GM12878 (cell line): Measurements from ENCODE around the gene IL1RAP. TPM values are rescaled to one million over a fixed set of nuclear protein-coding genes. Genes with fewer than 3 reads are reported as not detected.

ENCODE experiments used
- BMI1 ChIP-seq: fragments of 450-650 bp; IDR thresholded peaks from 2 replicates; pipeline ENCODE4 v1.6.1; 2016; ENCODE audit warnings: mild to moderate bottlenecking, moderate library complexity, borderline replicate concordance
- CBX3 ChIP-seq: fragments of 200-600 bp; sonication (generic); IDR thresholded peaks from 2 replicates; pipeline ENCODE4 v1.6.1; 2016; ENCODE audit warnings: low read depth, borderline replicate concordance
- CREB1 ChIP-seq: IDR thresholded peaks from 2 replicates; pipeline ENCODE4 v1.6.1; 2012; ENCODE audit warnings: low read depth, mild to moderate bottlenecking, inconsistent platforms
- DPF2 ChIP-seq: fragments of 450-650 bp; IDR thresholded peaks from 2 replicates; pipeline ENCODE4 v1.6.1; 2017; ENCODE audit warnings: mild to moderate bottlenecking
- ESRRA ChIP-seq: IDR thresholded peaks from 2 replicates; pipeline ENCODE4 v1.6.1; 2012; ENCODE audit warnings: mild to moderate bottlenecking, low read length, improper control_type of control experiment
- IKZF1 ChIP-seq: fragments of 450-650 bp; conservative IDR thresholded peaks from 2 replicates; pipeline ENCODE4 v1.6.1; 2017; ENCODE audit warnings: antibody characterized with exemption, mild to moderate bottlenecking
- IKZF2 ChIP-seq, 2 experiments: fragments of 450-650 bp; IDR thresholded peaks; 2 replicates each; pipeline ENCODE4 v1.6.1; 2017; ENCODE audit warnings: mild to moderate bottlenecking in 2 of 2, moderate library complexity in 2 of 2
- JUNB ChIP-seq: IDR thresholded peaks from 2 replicates; pipeline ENCODE4 v1.6.1; 2016; ENCODE audit warnings: antibody characterized with exemption, mild to moderate bottlenecking
- NR2C2 ChIP-seq: IDR thresholded peaks from 2 replicates; pipeline ENCODE4 v1.6.1; 2011; ENCODE audit warnings: borderline replicate concordance, low read depth; ENCODE audit not compliant: control insufficient read depth, insufficient read length
- NR2F1 ChIP-seq: fragments of 450-650 bp; conservative IDR thresholded peaks from 2 replicates; pipeline ENCODE4 v1.6.1; 2017; ENCODE audit warnings: mild to moderate bottlenecking
- ZNF217 ChIP-seq: fragments of 450-650 bp; IDR thresholded peaks from 2 replicates; pipeline ENCODE4 v1.6.1; 2017; ENCODE audit warnings: antibody characterized with exemption, mild to moderate bottlenecking
- polyA plus RNA-seq, 11 experiments: library from polyadenylated mRNA; depleted of rRNA in 4 of 11; unstranded in 6 of 11; stranded (reverse) in 5 of 11; fragments of >200 nt; fragmentation: Nextera tagmentation in 4 of 11; fragmentation: Illumina TruSeq in 1 of 11; extraction: Ambion mirVana in 4 of 11; extraction: Trizol in 1 of 11; gene quantifications; 1 replicate in 1 of 11; 2 replicates in 10 of 11; pipeline versions ENCODE4 v1.2.1 to v1.2.3, GENCODE V29; 2011 to 2016; ENCODE audit warnings: inconsistent platforms in 2 of 11, missing spikeins in 2 of 11, low read depth in 1 of 11
- total RNA-seq, 4 experiments: library from RNA; depleted of rRNA in 3 of 4; stranded (reverse); fragments of >200 nt in 3 of 4; fragmentation: Illumina TruSeq in 1 of 4; extraction: Trizol in 1 of 4; gene quantifications; 2 replicates each; pipeline versions ENCODE4 v1.2.1 to v1.2.3, GENCODE V29; 2013 to 2021
- TF ChIP-seq, protein P1 (sequence below): fragments of 450-650 bp; conservative IDR thresholded peaks from 2 replicates; pipeline ENCODE4 v1.6.1; 2017; ENCODE audit warnings: mild to moderate bottlenecking, moderate library complexity

IL1RAP gene
- total and polyA plus RNA-seq, 10 of the 15 experiments (the other 5 are each of a cell fraction or from before 2014, with no cell fraction given): 0.17 to 1.0 (median 0.44) TPM; not detected in 1

DNA sequence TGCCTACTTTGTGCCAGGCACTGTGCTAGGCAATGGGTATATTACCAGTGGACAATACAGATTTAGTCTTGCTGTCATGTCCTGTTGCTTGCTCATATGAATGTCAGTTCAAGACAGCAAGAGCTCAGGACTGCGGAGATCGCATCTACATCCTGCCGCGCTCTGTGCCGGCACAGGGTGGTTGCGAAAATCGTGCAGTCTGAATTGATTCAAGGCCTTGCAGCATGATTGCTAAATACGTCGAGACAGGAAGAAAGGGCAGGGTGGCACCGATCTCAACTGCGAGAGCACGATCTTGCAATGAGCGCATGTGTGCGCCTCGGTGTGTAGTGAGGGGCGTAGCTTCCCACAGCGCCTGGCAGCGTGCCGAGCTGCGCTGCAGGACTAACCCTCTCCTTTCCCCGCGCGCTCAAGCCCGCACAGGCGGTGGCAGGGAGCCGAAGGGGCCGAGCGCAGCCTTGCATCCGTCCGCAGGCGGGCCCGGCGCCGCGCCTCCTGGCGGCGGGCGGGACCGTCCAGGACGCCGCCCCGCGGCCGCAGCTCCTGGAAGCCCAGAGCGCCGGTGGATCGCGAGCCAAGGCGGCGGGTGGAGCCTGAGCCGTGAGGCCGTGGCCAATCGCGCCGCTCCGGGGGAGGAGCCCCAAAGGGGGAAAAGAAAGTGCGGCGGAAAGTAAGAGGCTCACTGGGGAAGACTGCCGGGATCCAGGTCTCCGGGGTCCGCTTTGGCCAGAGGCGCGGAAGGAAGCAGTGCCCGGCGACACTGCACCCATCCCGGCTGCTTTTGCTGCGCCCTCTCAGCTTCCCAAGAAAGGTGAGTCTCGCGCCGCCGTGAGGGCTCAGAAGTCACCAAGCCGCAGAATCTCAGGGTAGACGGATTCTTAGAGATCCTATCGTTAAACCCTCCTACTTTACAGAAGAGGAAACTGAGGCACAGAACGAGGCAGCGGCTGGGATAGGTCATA, at the start of gene IL1RAP (continued):
- TF ChIP-seq, protein P1, sequence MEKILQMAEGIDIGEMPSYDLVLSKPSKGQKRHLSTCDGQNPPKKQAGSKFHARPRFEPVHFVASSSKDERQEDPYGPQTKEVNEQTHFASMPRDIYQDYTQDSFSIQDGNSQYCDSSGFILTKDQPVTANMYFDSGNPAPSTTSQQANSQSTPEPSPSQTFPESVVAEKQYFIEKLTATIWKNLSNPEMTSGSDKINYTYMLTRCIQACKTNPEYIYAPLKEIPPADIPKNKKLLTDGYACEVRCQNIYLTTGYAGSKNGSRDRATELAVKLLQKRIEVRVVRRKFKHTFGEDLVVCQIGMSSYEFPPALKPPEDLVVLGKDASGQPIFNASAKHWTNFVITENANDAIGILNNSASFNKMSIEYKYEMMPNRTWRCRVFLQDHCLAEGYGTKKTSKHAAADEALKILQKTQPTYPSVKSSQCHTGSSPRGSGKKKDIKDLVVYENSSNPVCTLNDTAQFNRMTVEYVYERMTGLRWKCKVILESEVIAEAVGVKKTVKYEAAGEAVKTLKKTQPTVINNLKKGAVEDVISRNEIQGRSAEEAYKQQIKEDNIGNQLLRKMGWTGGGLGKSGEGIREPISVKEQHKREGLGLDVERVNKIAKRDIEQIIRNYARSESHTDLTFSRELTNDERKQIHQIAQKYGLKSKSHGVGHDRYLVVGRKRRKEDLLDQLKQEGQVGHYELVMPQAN: peak; percentile 49; the same call in 1 of the 2 replicates
- TF ChIP-seq JUNB (no peak), NR2F1 (0 out of 2 replicates have a peak, but pooled peaks have one; percentile 17), CBX3 (no peak), NR2C2 (no peak), ESRRA (no peak), BMI1 (no peak), ZNF217 (peak; percentile 57; the same call in 1 of the 2 replicates), DPF2 (peak; percentile 71), IKZF1 (peak; percentile 81), CREB1 (no peak), IKZF2 (IDR thresholded peaks at IDR 0.05) (0 out of 4 replicates have a peak, but pooled peaks of 1 of the 2 experiments have one; percentile 20)
